Iris pigment epithelial cell (primary cell): ENCODE results near the gene TP53BP1.
A peak's percentile ranks its signal among the peaks of the same experiment; 100 is the strongest.

Experiments
- DNase-seq: peaks from one replicate; pipeline ENCODE4 v3.0.0-alpha.2; 2011; ENCODE audit warnings: low read depth

TP53BP1 gene

DNA sequence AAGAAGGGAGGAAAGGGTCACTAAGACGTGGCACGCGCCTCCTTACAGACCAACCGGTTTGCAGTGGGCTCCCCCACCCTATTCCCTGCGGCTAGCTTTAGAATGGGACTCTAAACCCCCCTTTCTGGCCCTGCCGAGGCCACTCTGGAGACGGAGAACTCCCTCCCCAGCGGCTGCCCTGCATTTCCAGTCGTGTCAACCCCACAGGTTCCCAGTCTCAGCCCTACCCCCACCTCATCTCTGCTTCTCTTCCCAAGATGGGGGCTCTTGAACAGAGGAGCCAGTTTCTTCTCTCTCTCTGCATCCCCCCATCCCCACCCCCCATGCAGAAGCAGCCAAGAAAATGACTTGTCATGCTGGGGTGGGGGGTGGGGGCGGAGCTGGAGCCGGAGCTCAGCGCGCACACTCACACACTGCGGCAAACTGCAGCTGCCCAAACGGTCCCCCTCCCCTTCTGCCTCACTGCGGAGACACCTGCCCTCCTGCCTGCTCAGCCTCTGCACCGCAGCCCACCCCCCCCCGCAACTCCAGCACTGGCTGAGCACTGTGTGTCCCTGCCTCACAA lies 25.3 kb upstream of the TP53BP1 start:
- peak; percentile 58 for DNase-seq

DNA sequence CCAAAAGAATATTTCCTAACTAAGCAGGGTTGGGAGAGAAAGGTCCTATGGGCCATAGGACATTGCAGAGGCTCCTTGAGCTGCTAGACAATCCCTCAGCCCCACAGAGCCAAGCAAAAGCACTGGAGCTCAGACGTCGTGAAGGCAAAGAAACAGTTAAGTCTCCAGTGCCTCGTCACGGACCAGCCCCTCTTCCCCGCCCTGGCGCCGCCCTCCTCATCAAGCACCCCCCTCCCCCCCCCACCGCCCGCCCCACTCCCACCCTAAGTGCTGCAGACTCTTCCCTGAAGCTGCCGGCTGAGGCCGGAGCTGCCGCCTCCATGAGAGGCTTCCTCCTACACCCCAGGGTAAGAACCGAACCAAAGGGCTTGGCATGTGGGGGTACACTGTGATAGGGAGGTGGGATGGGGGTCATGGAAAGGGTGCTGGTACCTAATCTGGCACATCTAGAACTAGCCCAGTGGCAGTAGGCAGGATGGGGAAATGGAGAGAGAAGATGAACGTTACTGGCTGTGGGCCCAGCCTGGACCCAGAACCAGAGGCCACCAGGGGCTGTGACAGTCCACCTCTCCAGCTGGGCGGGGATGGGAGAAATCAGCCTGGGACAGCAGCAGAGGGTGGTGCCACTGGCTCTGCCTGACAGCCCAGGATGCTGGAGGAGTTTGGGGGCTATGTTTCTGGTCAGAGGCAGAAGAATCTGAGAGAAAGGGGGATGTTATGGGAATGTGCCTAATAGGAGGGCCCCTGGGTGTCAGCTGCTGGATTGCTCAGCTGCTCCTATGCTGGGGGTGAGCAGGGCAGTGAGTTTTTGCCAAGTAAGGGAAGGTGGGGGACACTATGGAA lies 24.6 kb upstream of the TP53BP1 start, which contains the start of gene MAP1A:
Gene MAP1A, plus strand, starts transcription at position 255 of the 843 bp plus-strand sequence. CDS start 3,866 bp downstream, outside the sequence.
- DNase-seq = peak; percentile 73

DNA sequence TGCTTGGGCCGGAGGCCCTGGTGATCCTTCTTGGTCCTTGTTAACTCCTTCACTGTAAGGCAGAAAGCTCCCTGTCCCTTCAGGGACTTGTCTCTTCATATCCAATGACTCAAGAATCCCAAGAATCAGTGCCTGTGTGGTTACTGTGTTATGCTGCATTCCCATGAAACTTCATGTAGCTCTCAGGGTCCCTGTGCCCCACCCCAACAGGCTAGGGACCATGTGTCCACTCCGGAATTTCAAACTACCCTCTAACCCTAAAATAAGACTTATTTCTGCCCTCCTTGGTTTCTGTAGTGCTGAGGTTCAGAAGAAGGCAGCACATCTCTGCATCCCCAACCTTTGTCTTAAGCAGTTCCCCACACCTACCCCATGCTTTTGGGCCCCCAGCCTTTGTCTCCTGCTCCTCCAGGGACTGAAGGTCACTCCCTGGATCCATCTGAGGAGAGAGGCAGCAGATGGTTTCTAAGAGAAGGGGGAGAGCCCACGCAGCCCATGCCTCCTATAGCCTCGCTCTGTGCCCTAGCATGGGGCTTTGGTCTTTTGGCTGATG lies 23.9 kb upstream of the TP53BP1 start:
- DNase-seq = peak; percentile 57

DNA sequence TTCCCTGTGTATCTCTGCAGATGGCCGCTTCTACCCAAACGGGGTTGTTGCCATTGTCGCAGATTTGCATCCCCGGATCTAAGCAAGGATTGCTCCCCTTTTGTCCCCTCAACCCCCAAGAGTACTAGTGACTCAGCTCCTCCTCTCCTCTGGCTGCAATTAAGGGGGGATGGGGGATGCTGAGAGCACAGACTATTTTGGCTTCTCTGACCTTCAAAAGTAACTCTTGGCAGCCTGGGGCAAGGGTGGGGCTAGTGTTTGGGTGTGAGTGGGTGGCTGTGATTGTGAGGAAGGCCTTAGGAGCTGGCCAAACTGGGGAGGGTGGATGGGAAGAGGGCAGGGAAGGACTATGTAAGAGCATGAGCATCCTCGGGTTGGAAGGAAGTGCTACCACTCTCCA lies 23.2 kb upstream of the TP53BP1 start:
- no peak for DNase-seq

DNA sequence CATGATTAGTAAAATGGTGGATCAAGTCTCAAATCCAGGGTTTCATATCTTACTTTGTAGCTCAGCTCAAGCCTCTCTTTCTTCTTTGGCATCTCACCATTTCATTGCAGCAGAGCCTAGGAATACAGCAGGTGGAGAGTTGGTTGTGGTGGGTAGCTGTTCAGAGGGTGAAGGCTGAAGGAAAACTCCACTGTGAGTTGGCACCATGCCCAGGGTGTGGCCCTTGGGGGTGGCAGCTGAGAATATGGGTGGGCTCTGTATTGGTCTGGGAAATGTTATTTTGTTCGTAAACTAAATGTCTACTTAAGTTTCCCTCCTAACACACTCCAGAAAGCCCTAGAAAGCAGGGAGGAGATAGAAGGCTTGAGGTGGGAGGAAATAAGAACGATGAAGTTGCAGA lies 22.8 kb upstream of the TP53BP1 start:
- DNase-seq = no peak

DNA sequence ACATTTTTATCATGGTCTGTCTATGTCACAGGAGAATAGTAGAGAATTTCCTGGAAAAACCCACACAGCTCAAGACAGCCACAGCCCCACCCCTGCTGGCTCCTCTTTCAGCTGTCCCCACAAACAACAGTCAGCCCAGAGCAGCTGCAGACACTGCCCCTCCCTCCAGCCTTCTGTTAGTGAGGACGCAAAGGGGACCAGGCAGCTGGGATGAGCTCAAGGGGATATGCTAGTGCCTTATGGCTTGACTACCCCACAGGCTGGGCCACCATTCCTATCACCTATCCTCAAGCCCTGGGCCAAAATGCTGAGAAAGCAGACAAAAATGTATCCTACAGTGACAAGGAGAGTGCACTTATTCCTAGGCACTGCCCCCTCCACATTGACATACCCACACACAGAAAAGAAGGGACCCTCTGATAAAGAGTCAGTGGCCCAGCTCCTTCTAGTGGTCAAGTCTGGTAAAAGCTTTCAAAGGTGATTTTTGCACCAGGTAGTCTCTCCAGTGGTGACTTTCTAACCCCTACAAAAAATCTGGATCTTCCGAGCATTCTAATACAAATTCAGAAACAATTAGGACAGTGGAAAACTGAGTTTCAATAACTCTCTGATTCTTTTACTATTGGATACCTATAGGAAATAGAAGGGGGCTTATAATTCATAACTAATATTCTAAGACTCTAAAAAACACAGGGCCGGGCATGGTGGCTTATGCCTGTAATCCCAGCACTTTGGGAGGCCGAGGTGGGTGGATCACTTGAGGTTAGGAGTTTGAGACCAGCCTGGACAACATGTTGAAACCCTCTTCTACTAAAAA lies 21.5 kb upstream of the TP53BP1 start:
- DNase-seq = peak; percentile 45

DNA sequence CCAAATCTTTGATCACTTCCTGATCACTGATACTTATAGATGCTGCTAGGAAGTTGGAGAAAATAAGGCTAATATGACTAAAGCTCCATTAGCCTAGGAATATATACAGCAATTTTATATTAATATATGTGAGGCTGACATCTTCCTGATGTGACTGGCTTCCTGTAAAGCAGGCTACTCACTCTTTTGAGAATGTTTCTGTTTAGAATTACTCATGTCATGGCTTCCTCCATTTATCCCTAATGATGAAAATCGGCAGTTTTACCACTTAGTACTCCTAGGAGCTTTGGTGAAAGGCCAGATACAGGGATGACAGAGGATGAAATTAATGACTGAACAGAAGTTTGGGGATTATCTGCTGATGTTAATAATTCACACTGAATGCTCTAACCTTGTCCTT lies 20.6 kb upstream of the TP53BP1 start:
- peak; percentile 39 for DNase-seq

DNA sequence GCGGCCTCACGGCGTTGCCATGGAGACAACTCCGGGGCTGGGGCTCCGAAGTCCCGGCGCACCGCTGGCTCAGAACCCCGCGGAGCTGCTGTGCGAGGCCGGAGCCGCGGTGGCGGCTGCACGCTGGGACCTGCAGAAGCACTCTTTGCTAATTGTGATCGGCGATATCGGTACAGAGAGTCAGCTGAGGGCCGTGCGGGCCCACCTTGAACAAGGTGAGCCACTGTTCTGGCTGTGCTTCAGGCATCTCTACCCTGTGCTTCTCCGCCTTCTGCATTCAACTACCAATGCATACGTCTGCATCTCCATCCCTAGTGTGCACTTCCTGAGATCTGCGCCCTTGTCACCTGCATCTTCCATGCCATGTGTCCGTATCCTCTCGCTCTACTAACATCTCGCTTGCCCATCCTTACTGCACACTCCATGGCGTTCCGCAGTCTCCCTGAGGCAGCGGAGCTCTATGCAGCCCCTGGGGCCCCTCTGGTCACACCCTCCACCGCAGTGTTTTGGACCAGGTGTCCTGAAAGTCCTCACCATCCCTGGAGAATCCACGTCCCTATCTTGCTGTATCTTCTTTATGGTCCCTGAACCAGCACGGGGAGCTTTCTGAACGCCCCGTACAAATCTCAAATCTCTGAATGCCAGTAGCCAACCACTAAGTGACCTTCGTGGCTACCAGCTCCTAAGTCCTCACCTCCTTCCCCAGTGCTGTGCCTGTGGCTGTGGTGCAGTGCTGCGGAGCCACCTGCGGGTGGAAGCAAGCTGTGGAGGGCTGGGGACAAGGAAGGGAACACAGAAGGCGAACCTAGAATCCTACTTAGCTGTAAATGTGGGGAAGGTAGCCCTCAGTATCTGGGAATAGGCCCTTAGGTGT lies 18.3 kb upstream of the TP53BP1 start:
- peak; percentile 23 for DNase-seq

DNA sequence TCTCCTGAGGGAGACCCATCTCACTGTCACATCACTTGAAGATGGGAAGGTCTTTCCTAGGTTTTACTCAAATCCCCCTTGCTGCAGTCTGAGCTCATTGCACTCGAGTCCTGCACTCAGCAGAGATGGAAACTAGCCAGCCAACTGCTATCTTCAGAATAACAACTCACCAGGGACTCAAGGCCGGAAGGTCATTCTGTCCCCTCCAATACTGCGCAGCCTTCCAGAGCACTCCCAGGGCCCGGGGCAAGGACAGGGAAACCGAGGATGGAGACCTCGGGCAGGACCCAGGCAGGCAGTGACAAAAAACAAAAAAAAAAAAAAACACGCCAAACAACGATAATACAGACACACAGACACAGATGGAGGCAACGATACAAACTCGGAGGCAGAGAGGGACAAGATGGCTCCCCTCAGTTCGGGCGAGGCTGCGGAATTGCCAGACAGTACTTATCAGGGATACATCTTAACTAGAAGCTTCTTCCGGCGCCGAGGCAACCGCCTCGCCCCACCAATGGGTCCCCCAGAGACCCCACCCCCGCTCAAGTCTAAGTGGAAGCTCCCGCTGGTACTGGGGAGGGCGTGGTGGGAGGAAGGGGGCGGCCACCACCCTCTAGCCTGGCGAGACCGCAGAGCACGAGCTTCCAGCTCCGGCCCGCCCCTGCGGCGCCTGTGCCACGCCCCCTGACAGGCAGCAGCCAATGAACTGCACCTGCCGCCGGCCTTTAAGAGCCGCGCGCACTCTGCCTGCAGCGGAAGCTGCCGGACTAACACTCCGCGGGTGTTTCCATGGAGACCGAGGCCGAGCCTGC lies 17.4 kb upstream of the TP53BP1 start:
- DNase-seq = peak; percentile 99

DNA sequence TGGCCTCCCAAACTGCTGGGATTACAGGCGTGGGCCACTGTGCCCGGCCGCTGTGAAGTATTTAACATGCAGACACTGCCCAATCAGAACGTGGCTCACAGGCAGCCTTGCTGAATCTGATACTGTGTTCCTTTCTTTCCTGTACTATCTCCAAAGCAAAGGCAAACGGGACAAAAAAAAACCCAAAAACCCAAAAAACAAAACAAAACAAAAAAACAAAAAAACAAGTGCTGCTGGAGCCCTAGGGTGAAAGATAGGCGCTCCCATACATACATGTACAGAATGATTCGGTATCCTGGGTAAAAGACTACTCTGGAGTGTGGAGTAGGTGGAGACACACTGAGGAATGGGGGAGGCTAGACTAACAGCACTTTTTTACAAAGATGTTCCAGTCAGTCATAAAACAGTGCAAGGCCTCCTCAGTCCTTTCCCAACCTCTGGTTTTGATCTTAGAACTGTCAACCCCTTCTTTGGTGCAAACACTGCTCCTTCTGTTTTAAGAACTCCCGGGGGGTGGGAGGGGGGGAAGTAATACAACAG lies 16.8 kb upstream of the TP53BP1 start:
- peak; percentile 40 for DNase-seq

DNA sequence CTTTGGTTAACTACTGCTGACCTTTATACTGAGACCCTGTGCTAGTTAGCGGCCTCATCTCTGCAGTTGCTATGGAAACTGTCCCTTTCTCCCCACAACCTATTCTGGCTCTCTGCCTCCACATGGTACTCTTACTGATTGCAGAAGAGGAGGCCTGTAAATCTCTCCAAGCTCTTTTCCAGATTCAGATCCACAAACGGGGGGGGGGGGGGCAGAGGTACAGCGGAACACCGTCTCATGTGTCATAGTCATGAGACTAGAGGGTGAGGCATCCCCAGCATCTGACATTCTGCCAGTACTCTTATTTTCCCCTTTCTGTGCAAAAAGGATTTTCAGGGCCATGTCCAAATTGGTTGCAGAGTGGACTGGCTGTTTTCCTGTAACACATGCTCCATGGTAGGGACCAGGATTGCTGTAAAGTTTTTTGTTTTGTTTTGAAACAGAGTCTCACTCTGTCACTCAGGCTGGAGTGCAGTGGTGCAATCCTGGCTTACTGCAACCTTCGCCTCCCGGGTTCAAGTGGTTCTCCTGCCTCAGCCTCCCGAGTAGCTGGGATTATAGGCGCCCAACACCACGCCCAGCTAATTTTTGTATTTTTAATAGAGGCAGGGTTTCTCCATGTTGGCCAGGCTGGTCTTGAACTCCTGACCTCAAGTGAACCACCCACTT lies 16.2 kb upstream of the TP53BP1 start:
- peak; percentile 43 for DNase-seq

DNA sequence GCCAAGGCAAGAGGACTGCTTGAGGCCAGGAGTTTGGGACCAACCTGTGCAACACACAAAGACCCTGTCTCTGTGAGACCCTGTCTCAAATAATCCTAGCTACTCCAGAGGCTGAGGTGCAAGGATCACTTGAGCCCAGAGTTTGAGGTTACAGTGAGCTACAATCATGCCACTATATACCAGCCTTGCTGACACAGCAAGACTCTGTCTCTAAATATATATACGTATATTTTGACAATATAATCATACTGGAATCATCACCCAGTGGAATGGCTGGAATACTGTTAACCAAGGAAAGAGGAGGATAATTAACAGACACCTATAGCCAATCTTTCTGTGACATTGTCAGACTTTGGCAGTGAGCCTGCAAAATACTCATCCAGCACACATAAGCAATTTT lies 15.5 kb upstream of the TP53BP1 start:
- no peak for DNase-seq

DNA sequence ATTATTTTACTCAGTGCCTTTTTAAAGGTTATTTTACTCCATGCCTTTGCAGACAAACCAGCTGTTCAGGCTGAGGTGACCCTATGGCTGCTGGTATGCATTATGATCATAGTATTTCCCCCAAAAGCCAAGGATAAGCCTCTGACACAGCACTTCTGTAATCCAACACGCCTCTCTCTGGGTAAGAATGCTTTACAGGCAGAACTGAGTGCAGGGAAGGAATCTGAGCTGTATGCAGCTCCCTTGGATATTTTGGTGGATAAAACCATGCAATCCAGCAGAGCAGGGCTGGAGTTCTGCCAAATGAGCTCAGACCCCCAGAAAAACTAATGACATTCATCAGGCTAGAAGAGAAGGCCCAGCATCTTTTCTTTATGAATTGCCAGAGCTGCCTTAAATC lies 12.8 kb upstream of the TP53BP1 start:
- DNase-seq = peak; percentile 88

DNA sequence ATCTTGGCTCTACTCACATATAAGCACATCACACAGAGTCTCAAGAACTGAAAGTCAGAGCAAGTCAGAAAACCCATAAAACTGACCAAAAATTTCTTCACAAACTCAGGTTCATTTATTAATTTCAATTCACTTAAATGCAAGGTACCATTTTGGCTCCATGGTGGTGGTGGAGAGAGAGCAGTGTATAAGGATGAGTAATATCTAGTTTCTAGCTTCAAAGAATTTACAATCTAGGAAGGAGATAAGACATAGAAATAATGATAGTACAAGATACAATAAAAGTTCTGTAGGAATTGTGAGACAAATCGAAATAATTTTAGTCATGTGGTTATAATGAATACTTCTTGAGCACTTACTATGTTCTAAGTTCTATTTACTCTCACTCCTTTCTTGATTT lies 6.7 kb upstream of the TP53BP1 start:
- DNase-seq = no peak

DNA sequence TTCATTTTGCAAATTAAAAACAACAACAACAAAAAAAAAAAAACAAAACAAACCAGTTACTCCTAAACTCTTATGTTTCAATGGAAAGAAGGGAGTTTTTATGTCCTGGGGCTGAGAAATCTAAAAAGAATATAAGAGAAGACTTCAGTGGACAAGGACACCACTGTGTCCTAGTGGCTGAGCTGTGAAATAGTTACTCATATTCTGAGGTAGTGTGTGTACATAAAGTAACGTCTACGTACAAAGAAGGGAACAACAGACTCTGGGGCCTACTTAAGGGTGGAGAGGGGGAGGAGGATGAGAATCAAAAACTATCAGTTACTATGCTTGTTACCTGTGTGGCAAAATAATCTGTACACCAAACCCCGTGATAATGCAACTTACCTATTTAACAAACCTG lies 6.0 kb upstream of the TP53BP1 start:
- no peak for DNase-seq

DNA sequence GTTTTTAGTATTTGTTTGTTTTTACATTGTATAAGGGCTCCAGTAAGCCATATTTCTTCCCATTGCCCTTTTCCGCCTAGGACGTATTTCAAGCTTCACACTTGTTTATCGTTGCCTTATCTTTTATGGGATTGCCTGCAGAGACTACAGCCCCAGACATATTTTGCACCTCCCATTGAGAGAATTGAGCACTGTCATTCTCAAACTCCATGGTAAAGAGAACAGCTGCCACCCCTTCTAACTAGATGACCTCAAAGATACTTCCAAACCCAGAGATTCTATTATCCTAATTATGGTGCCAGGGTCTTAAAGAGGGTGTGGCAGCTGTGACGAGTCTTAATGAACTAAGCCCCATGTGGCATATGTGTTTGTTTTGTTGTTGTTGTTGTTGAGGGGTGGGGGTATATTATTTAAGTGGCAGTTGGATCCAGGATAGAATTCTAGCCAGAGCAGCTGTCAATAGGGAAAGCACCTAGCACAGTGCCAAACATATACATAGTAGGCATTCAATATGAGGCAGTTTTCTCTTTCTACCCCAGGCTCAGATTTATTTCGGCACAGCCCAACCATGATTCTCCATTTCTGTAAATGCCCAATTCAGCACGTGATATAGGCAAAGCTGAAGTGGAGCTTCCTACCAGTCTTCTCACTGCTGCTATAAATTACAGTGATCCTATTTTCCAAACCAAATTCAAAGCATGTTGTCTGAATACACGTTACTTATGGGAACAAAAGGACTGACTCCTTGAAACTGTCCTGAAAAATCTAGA lies 932 bp upstream of the TP53BP1 start:
- DNase-seq = no peak

DNA sequence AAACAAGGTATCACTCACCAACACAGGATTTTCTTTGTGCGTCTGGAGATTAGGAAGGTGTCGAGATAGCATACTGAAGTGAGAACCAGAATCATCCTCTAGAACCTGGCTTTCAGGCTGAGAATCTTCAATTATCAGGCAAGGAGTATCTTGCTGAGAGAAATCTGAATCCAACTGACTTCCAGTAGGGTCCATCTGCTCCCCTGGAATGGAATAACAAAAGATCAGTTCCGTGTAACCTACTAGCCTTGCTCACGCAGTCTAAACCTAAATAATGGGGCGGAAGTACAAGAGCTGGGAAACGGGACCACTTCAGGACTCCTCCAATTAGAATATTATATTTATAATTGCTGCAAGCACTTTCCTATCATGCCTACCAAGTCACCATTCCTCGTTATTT lies 690 bp downstream of the TP53BP1 start:
- DNase-seq = no peak

DNA sequence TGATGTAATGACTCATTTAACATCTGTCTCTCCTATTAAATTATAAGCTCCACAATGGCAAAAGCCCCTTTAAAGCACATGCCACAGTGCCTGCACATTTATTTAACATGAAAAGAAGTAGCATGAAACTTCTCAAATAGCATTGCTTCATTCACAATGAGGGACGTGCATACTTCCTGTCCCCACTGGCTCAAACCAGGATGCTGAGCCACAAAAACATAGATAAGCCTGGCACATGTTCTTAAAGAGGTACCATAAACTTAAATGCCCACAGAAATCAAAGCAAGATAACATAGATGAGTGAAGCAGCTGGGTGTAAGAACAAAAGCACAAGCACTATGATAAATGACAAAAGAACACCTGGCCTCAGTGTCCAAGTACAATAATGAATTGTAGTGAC lies 3.8 kb downstream of the TP53BP1 start:
- DNase-seq = no peak

DNA sequence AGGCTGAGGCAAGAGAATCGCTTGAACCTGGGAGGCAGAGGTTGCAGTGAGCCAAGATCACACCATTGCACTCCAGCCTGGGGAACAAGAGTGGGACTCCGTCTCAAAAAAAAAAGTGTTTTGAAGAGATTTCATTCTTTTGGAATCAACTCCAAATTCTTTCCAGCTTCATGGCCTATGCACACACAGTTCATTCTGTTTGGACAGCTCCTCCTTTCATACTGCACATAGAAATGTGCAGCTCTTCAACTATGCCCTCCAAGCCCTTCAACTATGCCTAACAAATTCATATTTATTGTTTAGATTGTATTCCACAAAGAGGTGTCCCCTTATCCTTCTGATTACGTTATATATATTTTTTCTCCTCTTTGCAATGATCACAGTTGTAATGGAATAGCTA lies 4.2 kb downstream of the TP53BP1 start:
- no peak for DNase-seq
